Measurements from ENCODE around the gene BRMS1L. TPM values are rescaled to one million over a fixed set of nuclear protein-coding genes. Genes with fewer than 3 reads are reported as not detected.

BRMS1L gene
- total and polyA plus RNA-seq, 2 of the 13 experiments (the other 11 are each of a cell fraction or from before 2014, with no cell fraction given), result 21.1 to 23.8 TPM

DNA sequence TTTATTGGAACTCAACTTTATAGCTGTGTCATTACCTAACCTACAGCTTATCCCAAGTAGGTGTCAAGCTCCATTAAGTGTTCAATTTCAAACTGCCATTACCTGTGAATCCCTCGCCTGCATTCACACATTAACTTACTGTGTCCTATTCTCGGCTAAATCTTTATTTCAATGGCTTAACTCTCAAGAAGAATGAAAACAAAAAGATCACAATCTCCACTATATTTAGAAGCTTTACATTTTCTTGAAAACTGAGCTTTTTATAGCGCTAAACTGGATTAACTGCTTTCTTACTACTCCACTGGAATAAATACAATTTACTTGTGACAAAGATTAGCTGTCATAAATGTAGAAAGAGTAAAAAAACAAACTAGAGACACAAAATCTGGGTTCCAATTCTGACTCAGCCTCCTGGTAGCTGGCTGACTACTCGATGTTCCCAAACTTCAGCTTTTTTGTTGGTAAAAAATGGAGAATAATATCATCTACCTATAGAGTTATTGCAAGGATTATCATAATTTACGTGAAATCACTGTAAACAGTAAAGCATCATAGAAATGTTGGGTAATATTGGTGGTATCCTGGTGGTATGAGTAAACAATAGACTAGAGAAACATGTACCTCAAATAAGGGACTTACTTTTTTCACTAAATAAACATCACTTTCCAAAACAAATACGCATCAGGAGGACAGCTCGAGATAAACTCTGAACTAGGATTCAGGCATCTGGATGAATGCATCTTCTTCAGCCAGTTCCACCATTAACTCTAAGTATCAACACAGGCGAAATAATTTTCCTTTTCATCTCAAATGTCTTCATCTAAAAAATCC is 18.8 kb upstream of the BRMS1L start (continued):
- TF ChIP-seq SIX1 (CRISPR knock-in tag; IDR thresholded peaks at IDR 0.05; ENCODE audit: borderline replicate concordance) (peak; percentile 83), ZNF605 (CRISPR knock-in tag; IDR thresholded peaks at IDR 0.05) (no peak), ZNF777 (CRISPR knock-in tag; IDR thresholded peaks at IDR 0.05) (no peak), ZNF792 (CRISPR knock-in tag; IDR thresholded peaks at IDR 0.05) (peak; percentile 45; the same call in 1 of the 2 replicates), ZNF776 (CRISPR knock-in tag; IDR thresholded peaks at IDR 0.05) (no peak), MXD4 (CRISPR knock-in tag; IDR thresholded peaks at IDR 0.05) (no peak; the same call in 1 of the 2 replicates), PHF20 (CRISPR knock-in tag; IDR thresholded peaks at IDR 0.05) (no peak), TRIM24 (CRISPR knock-in tag; IDR thresholded peaks at IDR 0.05) (no peak), ZFAT (CRISPR knock-in tag; conservative IDR thresholded peaks at IDR 0.05) (no peak), ARNTL (CRISPR knock-in tag; IDR thresholded peaks at IDR 0.05) (no peak), ZNF234 (CRISPR knock-in tag; conservative IDR thresholded peaks at IDR 0.05) (no peak), RORA (CRISPR knock-in tag; IDR thresholded peaks at IDR 0.05) (no peak), TMF1 (CRISPR knock-in tag; IDR thresholded peaks at IDR 0.05; ENCODE audit: low read depth) (no peak), ZNF737 (CRISPR knock-in tag; IDR thresholded peaks at IDR 0.05; ENCODE audit: borderline replicate concordance) (no peak), HDAC2 (CRISPR knock-in tag; IDR thresholded peaks at IDR 0.05) (peak; percentile 94), TEAD3 (CRISPR knock-in tag; optimal IDR thresholded peaks at IDR 0.05; ENCODE audit: borderline replicate concordance) (peak; percentile 82), ZNF614 (CRISPR knock-in tag; IDR thresholded peaks at IDR 0.05; ENCODE audit: borderline replicate concordance) (no peak; the same call in none of the 2 replicates), TBL1XR1 (IDR thresholded peaks at IDR 0.05; ENCODE audit: borderline replicate concordance, low read length, partially characterized antibody) (peak; percentile 71), ZNF30 (CRISPR knock-in tag; IDR thresholded peaks at IDR 0.05) (no peak), POLR2A (IDR thresholded peaks at IDR 0.05; ENCODE audit: insufficient read depth in 1 of 2, low read depth in 2 of 2, low read length in 2 of 2) (peak in 1 of 2 experiments; percentile 42; a peak in 1 of 4 replicates), SP1 (IDR thresholded peaks at IDR 0.05) (no peak), SP1 (CRISPR knock-in tag; IDR thresholded peaks at IDR 0.05) (peak; percentile 27; the same call in 1 of the 2 replicates), SOX5 (CRISPR knock-in tag; IDR thresholded peaks at IDR 0.05; ENCODE audit: borderline replicate concordance) (peak; percentile 94), SUZ12 (IDR thresholded peaks at IDR 0.05; ENCODE audit: low read depth, low read length) (no peak), GATA4 (IDR thresholded peaks at IDR 0.05; ENCODE audit: borderline replicate concordance, low read depth) (peak; percentile 54; the same call in 1 of the 2 replicates)
- TF ChIP-seq, protein P1, sequence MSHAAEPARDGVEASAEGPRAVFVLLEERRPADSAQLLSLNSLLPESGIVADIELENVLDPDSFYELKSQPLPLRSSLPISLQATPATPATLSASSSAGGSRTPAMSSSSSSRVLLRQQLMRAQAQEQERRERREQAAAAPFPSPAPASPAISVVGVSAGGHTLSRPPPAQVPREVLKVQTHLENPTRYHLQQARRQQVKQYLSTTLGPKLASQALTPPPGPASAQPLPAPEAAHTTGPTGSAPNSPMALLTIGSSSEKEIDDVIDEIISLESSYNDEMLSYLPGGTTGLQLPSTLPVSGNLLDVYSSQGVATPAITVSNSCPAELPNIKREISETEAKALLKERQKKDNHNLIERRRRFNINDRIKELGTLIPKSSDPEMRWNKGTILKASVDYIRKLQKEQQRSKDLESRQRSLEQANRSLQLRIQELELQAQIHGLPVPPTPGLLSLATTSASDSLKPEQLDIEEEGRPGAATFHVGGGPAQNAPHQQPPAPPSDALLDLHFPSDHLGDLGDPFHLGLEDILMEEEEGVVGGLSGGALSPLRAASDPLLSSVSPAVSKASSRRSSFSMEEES (CRISPR knock-in tag; IDR thresholded peaks at IDR 0.05), result peak; percentile 79
- TF ChIP-seq, protein P2, sequence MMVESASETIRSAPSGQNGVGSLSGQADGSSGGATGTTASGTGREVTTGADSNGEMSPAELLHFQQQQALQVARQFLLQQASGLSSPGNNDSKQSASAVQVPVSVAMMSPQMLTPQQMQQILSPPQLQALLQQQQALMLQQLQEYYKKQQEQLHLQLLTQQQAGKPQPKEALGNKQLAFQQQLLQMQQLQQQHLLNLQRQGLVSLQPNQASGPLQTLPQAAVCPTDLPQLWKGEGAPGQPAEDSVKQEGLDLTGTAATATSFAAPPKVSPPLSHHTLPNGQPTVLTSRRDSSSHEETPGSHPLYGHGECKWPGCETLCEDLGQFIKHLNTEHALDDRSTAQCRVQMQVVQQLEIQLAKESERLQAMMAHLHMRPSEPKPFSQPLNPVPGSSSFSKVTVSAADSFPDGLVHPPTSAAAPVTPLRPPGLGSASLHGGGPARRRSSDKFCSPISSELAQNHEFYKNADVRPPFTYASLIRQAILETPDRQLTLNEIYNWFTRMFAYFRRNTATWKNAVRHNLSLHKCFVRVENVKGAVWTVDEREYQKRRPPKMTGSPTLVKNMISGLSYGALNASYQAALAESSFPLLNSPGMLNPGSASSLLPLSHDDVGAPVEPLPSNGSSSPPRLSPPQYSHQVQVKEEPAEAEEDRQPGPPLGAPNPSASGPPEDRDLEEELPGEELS (CRISPR knock-in tag; IDR thresholded peaks at IDR 0.05), result peak; percentile 99

Data from HepG2 (cell line).